ENCODE measurements around the gene SEMA4C. TPM values are rescaled to one million over a fixed set of nuclear protein-coding genes. Genes with fewer than 3 reads are reported as not detected.

SEMA4C gene, protein sequence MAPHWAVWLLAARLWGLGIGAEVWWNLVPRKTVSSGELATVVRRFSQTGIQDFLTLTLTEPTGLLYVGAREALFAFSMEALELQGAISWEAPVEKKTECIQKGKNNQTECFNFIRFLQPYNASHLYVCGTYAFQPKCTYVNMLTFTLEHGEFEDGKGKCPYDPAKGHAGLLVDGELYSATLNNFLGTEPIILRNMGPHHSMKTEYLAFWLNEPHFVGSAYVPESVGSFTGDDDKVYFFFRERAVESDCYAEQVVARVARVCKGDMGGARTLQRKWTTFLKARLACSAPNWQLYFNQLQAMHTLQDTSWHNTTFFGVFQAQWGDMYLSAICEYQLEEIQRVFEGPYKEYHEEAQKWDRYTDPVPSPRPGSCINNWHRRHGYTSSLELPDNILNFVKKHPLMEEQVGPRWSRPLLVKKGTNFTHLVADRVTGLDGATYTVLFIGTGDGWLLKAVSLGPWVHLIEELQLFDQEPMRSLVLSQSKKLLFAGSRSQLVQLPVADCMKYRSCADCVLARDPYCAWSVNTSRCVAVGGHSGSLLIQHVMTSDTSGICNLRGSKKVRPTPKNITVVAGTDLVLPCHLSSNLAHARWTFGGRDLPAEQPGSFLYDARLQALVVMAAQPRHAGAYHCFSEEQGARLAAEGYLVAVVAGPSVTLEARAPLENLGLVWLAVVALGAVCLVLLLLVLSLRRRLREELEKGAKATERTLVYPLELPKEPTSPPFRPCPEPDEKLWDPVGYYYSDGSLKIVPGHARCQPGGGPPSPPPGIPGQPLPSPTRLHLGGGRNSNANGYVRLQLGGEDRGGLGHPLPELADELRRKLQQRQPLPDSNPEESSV
- total RNA-seq: 13.8 and 18.4 TPM in 2 replicates

DNA sequence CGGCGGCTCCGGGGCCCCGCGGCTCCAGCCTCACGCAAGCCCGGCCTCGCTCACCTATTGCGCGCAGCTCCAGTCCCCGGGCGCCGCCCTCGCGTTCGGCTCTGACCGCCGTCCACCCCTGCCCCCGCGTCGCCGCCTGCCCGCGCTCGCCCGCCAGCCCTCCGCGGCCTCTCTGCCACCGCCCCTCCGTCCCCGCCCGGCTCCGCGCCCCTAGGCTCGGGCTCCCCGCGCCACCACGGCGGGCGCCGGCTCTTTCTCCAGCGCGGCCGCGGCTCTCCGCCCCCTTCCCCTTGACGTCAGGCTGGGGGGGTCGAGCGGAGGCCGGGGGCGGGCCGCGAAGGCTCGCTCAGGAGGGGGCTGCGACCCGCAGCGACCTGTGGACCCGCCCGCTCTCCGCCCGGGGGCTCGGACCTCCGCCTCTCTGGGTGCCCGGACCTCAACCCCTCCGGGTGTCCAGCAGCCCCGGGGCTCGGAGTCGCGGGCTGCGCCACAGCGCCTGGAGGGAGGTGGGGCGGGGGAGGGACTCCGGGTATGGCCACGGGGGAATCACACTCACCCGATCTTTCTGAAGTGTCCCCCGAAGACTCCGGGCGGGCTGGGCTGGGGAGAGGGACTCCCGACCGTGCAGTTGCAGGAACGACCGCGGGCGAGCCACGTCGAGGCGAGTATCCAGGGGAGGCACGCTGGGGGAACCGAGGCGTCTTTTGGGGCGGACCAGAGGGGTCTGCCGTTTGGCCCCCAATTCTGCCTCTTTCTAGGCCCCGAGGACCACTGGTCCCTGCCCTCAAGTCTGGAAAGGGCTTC, at the start of gene SEMA4C:
SEMA4C (minus strand) TSS at position 259 of the 804 bp plus-strand sequence. CDS start 2,194 bp downstream, outside the sequence.

DNA sequence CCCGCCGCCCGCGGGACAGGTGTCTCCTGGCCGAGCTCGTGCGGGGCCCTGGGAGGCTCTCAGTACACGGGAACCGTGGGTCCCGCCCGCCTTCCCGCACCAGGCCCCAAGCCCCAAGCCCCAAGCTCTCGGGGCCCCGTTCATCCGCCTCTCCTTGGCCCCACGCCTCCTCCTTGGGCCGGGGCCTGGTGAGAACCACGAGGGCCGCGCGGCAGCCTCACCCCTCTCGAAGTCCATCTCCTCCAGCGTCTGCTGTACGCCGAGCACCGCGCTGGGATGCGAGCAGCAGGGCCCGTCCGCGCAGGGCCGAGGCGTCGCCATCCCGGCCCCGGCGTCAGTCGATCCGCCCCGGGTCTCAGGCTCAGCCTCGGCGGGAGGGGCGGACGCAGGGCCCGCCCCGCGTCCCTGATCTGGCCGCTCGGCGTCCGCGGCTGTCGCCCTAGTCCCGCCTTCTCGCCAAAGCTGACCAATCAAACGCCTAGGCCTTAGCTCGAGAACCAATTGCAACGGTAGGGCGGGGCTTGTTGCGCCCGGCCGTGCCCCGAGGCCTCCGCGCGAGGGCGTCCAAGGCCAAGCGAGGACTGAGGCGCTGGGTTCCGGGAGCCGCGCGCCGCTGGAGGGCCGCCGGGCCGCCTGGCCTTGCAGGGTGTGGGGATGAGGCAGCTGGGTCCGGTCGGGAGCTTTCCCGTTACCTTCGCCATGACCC, 12.1 kb downstream of the SEMA4C start, which contains the start of gene ANKRD39:
ANKRD39 (minus strand) TSS at position 350 of the 706 bp plus-strand sequence; CDS start at position 321, 29 bp downstream.

DNA sequence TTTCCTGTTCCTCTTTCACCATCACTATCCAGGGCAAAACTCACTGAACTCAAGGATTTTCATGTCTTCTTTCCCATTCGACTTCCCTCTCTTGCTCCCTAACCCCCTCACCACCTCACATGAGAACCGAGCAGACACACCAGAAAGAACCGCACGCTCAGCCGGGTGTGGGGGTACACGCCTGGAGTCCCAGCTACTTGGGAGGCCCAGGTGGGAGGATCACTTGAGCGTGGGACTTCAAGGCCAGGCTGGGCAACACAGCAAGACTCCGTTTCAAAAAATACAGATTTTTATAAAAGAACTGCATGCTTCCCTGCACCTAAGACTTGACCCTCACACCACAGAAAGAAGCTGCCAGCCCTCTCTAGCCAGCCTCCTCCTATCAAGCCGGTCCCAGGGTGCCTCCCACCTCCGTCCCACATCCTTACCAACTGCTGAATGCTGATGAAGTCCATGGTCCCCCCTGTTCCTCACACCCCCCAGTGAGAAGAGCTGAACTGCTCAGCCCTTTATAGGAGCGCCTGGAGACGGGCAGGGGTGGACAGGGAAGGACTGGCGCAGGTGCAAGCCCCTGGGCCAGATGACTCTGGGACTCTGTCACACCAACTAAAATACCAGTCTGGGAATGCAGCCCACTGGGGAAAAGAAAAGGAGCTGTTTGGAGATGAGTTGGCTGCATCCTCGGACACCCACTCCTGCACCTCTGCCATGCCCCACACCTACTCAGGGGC, 26.2 kb downstream of the SEMA4C start, which contains the start of gene ANKRD23:
ANKRD23 (minus strand) TSS at position 484 of the 731 bp plus-strand sequence; CDS start at position 455, 29 bp downstream.

DNA sequence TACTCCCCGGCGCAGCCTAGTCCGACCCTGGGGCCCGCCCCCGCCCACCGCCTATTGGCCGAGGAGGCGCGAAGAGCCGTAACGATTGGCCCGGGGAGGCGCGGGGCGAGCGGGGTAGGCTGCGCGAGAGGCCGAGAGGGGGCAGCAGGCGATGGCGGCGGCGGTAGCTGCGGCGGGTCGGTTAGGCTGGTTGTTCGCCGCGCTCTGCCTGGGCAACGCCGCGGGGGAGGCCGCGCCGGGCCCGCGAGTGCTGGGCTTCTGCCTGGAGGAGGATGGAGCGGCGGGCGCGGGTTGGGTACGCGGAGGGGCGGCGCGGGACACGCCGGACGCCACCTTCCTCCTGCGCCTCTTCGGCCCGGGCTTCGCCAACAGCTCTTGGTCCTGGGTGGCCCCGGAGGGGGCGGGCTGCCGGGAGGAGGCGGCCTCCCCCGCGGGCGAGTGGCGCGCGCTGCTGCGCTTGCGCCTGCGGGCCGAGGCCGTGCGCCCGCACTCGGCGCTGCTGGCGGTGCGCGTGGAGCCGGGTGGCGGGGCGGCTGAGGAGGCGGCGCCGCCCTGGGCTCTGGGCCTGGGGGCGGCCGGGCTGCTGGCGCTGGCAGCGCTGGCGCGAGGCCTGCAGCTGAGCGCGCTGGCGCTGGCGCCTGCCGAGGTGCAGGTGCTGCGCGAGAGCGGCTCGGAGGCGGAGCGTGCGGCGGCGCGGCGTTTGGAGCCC, 53.6 kb downstream of the SEMA4C start, which contains the start of gene CNNM3:
CNNM3 (plus strand) TSS at position 142 of the 709 bp plus-strand sequence; CDS start at position 152, 10 bp downstream.

Other genes with a start within 250 kb of the SEMA4C start
- 30.3 and 43.1 TPM in 2 replicates for gene KANSL3, start 231.8 kb downstream of the SEMA4C start, total RNA-seq
- under 0.01 and 0.07 TPM in 2 replicates for gene FER1L5, start 227.3 kb downstream of the SEMA4C start, total RNA-seq
- gene LMAN2L, start 130.0 kb downstream of the SEMA4C start, total RNA-seq: 14.4 and 16.6 TPM in 2 replicates
- 4.0 and 6.1 TPM in 2 replicates for gene CNNM4, start 109.2 kb downstream of the SEMA4C start, total RNA-seq
- gene CNNM3, start 53.8 kb downstream of the SEMA4C start, total RNA-seq: 9.2 and 9.6 TPM in 2 replicates
- gene ANKRD23, start 26.1 kb downstream of the SEMA4C start, total RNA-seq: 1.5 and 1.7 TPM in 2 replicates
- 6.8 and 9.1 TPM in 2 replicates for gene ANKRD39, start 12.1 kb downstream of the SEMA4C start, total RNA-seq
- not detected in 2 replicates for gene FAM178B, start 116.5 kb upstream of the SEMA4C start, total RNA-seq
- 4.3 and 6.7 TPM in 2 replicates for gene FAHD2B, start 224.8 kb upstream of the SEMA4C start, total RNA-seq
- 82.8 and 157 TPM in 2 replicates for gene ANKRD36, start 243.1 kb upstream of the SEMA4C start, total RNA-seq